ENCODE data around the gene THBS1. TPM values are rescaled to one million over a fixed set of nuclear protein-coding genes. Genes with fewer than 3 reads are reported as not detected.

The THBS1 gene
- total RNA-seq, 4 donors from 2014 or later = 82.0 to 396 (median 89.6) TPM

DNA sequence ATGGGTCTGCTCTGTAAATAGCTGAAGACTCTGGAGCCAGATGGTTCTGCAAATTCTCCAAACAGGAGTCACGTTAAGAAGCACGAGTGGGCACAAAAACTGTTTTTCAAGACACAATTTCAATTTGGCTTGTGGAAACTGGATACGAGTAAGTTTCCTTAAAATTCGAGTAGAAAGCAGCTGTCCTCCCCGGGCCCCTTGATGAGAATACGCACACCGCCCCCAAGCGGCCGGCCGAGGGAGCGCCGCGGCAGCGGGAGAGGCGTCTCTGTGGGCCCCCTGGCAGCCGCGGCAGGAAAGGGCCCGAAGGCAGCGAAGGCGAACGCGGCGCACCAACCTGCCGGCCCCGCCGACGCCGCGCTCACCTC is 778 bp upstream of the THBS1 start:
- Histone ChIP-seq H3K4me1 (peaks cover 49% of the 10 kb centered on the region), H3K4me3 (peak overlapping the region; percentile 61), H3K9me3 (no peaks in the 10 kb centered on the region), H3K27ac (peak overlapping the region; percentile 94), H3K36me3 (peaks cover 22% of the 10 kb centered on the region), H3K27me3 (no peaks in the 10 kb centered on the region)
- under 1% methylated on average over 17 of the region's 29 CpGs for WGBS
- peak in 1 of 3 donors; percentile 52 for TF ChIP-seq POLR2AphosphoS5 (IDR thresholded peaks at IDR 0.05)
- TF ChIP-seq, protein P1, sequence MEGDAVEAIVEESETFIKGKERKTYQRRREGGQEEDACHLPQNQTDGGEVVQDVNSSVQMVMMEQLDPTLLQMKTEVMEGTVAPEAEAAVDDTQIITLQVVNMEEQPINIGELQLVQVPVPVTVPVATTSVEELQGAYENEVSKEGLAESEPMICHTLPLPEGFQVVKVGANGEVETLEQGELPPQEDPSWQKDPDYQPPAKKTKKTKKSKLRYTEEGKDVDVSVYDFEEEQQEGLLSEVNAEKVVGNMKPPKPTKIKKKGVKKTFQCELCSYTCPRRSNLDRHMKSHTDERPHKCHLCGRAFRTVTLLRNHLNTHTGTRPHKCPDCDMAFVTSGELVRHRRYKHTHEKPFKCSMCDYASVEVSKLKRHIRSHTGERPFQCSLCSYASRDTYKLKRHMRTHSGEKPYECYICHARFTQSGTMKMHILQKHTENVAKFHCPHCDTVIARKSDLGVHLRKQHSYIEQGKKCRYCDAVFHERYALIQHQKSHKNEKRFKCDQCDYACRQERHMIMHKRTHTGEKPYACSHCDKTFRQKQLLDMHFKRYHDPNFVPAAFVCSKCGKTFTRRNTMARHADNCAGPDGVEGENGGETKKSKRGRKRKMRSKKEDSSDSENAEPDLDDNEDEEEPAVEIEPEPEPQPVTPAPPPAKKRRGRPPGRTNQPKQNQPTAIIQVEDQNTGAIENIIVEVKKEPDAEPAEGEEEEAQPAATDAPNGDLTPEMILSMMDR (IDR thresholded peaks at IDR 0.05) = peak; percentile 93 to 98
- TF ChIP-seq EP300 (IDR thresholded peaks at IDR 0.05) = no peak
- TF ChIP-seq POLR2A (IDR thresholded peaks at IDR 0.05) = no peak
- peak; percentile 93 to 96 for DNase-seq (ENCODE audit: low spot score in 2 of 2)

DNA sequence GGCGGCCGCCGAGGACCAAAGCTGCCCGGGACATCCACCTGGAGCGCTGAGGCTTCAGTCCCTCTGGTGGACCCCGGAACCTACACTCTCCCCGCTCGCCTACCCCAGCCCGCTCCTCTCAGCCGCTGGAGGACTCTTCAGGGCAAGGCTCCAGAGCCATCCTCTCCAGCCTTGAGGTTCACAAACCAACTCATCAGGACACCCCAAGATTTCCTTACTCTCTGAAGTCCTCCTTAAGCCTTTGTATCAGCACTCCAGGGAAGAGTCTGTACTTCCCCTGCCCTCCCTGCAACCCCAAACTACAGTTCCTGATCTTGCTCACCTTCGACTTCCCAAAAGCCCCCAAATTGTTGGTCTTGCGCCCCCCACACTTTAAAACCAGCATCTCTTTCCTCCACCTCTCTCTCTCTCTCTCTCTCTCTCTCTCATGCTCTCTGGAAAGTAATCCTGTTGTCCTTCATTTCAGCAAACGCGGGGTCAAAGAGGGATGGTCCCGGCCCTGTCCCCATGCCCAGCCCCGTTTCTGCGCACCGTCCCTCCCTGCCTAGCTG is 438 bp downstream of the THBS1 start:
- WGBS = 13% methylated on average over 9 of the region's 18 CpGs
- Histone ChIP-seq H3K27ac (peak overlapping the region; percentile 94), H3K4me1 (peaks cover 57% of the 10 kb centered on the region), H3K4me3 (peak overlapping the region; percentile 61), H3K27me3 (no peaks in the 10 kb centered on the region), H3K36me3 (peaks cover 34% of the 10 kb centered on the region), H3K9me3 (no peaks in the 10 kb centered on the region)
- TF ChIP-seq POLR2A (IDR thresholded peaks at IDR 0.05) = no peak
- no peak for TF ChIP-seq POLR2AphosphoS5 (IDR thresholded peaks at IDR 0.05)
- no peak for TF ChIP-seq EP300 (IDR thresholded peaks at IDR 0.05)
- TF ChIP-seq, protein P1 (IDR thresholded peaks at IDR 0.05) = no peak
- DNase-seq (ENCODE audit: low spot score in 2 of 2) = no peak

DNA sequence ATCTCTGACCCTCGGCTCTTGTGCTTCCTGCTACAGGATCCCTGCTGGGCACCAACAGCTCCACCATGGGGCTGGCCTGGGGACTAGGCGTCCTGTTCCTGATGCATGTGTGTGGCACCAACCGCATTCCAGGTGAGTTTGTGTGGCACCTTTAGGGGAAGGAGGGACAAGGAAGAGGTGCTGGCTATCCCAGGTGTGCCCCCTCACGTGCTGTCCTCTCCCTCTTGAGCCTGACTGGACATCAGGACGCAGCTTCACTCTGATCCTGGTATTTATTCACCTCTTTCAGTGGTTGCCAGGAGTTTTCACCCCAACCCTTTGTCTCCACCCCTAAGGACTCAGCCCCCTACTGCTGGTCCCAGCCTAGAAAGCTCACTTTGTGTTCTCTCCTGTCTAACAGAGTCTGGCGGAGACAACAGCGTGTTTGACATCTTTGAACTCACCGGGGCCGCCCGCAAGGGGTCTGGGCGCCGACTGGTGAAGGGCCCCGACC is 960 bp downstream of the THBS1 start:
- TF ChIP-seq, protein P1 (IDR thresholded peaks at IDR 0.05) = peak; percentile 9 to 32
- TF ChIP-seq EP300 (IDR thresholded peaks at IDR 0.05) = no peak
- Histone ChIP-seq H3K4me3 (peak overlapping the region; percentile 61), H3K27me3 (no peaks in the 10 kb centered on the region), H3K4me1 (peaks cover 61% of the 10 kb centered on the region), H3K9me3 (no peaks in the 10 kb centered on the region), H3K36me3 (peaks cover 36% of the 10 kb centered on the region), H3K27ac (peak overlapping the region; percentile 94)
- no peak for DNase-seq (ENCODE audit: low spot score in 2 of 2)
- 58% methylated on average over 12 of the region's 13 CpGs for WGBS

DNA sequence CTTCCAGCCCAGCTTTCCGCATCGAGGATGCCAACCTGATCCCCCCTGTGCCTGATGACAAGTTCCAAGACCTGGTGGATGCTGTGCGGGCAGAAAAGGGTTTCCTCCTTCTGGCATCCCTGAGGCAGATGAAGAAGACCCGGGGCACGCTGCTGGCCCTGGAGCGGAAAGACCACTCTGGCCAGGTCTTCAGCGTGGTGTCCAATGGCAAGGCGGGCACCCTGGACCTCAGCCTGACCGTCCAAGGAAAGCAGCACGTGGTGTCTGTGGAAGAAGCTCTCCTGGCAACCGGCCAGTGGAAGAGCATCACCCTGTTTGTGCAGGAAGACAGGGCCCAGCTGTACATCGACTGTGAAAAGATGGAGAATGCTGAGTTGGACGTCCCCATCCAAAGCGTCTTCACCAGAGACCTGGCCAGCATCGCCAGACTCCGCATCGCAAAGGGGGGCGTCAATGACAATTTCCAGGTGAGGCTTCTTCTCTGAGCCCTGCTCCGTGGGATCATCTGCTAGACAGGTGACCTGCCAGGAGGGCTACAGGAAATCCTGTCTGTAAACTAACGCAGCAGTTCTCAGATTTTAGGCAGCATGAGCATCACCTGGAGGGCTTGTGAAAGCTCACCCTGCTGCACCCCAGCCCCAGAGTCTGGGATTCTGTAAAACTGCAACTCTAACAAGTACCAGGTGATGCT is 1.6 kb downstream of the THBS1 start:
- Histone ChIP-seq H3K9me3 (no peaks in the 10 kb centered on the region), H3K27me3 (no peaks in the 10 kb centered on the region), H3K27ac (peak overlapping the region; percentile 94), H3K36me3 (peaks cover 41% of the 10 kb centered on the region), H3K4me3 (peak overlapping the region; percentile 61), H3K4me1 (peaks cover 67% of the 10 kb centered on the region)
- TF ChIP-seq EP300 (IDR thresholded peaks at IDR 0.05) = no peak
- TF ChIP-seq, protein P1 (IDR thresholded peaks at IDR 0.05) = no peak
- no peak for TF ChIP-seq POLR2AphosphoS5 (IDR thresholded peaks at IDR 0.05)
- no peak for DNase-seq (ENCODE audit: low spot score in 2 of 2)
- WGBS = 51% methylated on average over 11 of the region's 20 CpGs

DNA sequence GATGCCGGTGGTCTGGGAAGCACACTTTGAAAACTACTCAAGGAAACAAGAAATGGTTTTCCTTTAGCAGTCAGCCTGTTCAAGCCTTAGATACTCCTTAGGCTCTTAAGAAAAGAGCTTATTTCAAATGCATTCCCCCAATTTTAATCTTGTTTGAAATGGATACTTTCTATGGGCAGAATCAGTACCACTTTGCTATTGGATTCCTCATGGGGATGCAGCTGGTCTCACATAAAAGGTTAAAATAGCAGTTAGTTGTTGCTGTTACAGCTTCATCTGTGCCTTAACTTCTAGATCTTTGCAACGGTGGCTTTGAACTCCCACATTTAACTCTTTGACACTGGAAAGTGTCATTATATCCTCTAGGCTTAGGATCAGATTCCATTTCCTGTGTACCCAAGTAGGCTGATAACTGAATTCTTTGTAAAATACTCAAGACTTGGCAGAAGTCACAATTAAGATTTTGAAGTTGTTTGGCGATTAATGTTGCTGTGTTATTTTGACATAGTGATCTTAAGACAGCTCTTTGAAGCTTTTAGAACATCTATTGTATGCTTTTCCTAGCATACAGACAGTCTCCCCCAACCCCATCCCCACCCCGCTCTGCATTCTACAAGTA is 2.2 kb downstream of the THBS1 start:
- Histone ChIP-seq H3K4me1 (peaks cover 67% of the 10 kb centered on the region), H3K27ac (no peak overlapping the region), H3K9me3 (no peaks in the 10 kb centered on the region), H3K4me3 (peak overlapping the region; percentile 61), H3K27me3 (no peaks in the 10 kb centered on the region), H3K36me3 (peaks cover 47% of the 10 kb centered on the region)
- WGBS = 52% methylated on average over 4 of the region's 4 CpGs
- no peak for DNase-seq (ENCODE audit: low spot score in 2 of 2)
- no peak for TF ChIP-seq POLR2A (IDR thresholded peaks at IDR 0.05)
- TF ChIP-seq, protein P1 (IDR thresholded peaks at IDR 0.05) = peak in 1 of 2 donors; percentile 23

Measured in suprapubic skin (tissue), 4 donors.